DOHH2 (cell line): ENCODE results near the gene TRAPPC1.
A peak's percentile ranks its signal among the peaks of the same experiment; 100 is the strongest.

Experiments
- CTCF ChIP-seq: fragments of 200-600 bp; sonication (generic); IDR thresholded peaks from one replicate; pipeline ENCODE4 v1.5.1; 2014; ENCODE audit warnings: antibody characterized with exemption, mild to moderate bottlenecking, low read depth, low read length; ENCODE audit not compliant: poor library complexity, severe bottlenecking
- EZH2phosphoT487 ChIP-seq: fragments of 200-600 bp; sonication (generic); IDR thresholded peaks from 2 replicates; pipeline ENCODE4 v1.6.1; 2017; ENCODE audit warnings: borderline replicate concordance, mild to moderate bottlenecking, antibody characterized with exemption, low read length, moderate library complexity, mixed read lengths

- TF ChIP-seq CTCF, result peak; percentile 42
- TF ChIP-seq EZH2phosphoT487, result no peak
Observed at GRCh38 chr17:7886227-7887037, 45.3 kb downstream of the TRAPPC1 start.
